ENCODE data around the gene SNX21.

Gene SNX21

GRCh38 chr20:45836841-45837240 lies 3.2 kb downstream of the SNX21 start:
- TF ChIP-seq CTCF (IDR thresholded peaks at IDR 0.05), result no peak

GRCh38 chr20:45840700-45841198 lies 7.2 kb downstream of the SNX21 start:
- TF ChIP-seq CTCF (IDR thresholded peaks at IDR 0.05), result no peak

- TF ChIP-seq CTCF (IDR thresholded peaks at IDR 0.05), result no peak
Observed at GRCh38 chr20:45841407-45842129, 8.0 kb downstream of the SNX21 start.

- no peak for TF ChIP-seq CTCF (IDR thresholded peaks at IDR 0.05)
Observed at GRCh38 chr20:45842169-45842812, 8.7 kb downstream of the SNX21 start.

- TF ChIP-seq CTCF (IDR thresholded peaks at IDR 0.05), result no peak
Observed at GRCh38 chr20:45843506-45843905, 9.9 kb downstream of the SNX21 start.

GRCh38 chr20:45845452-45845851 lies 11.9 kb downstream of the SNX21 start:
- TF ChIP-seq CTCF (IDR thresholded peaks at IDR 0.05), result no peak

- no peak for TF ChIP-seq CTCF (IDR thresholded peaks at IDR 0.05)
Observed at GRCh38 chr20:45848421-45848820, 14.8 kb downstream of the SNX21 start.

All from LNCAP (cell line).